PC-3 (cell line): ENCODE data around the gene EXO1.

Source experiments
- CTCF ChIP-seq: fragments of 300-600 bp; sonication (generic); conservative IDR thresholded peaks from 2 replicates; pipeline ENCODE4 v1.5.1; 2017; ENCODE audit warnings: antibody characterized with exemption, low read depth, mild to moderate bottlenecking, low read length
- EZH2phosphoT487 ChIP-seq: fragments of 300-600 bp; sonication (generic); IDR thresholded peaks from 2 replicates; pipeline ENCODE4 v1.6.1; 2018; ENCODE audit warnings: mild to moderate bottlenecking, antibody characterized with exemption, low read length, borderline replicate concordance

- TF ChIP-seq CTCF = no peak
- TF ChIP-seq EZH2phosphoT487 = no peak
These were observed 76.2 kb downstream of the EXO1 start for GRCh38 chr1:241924080-241924808.
